Activated T-cell treated with anti-CD3 and anti-CD28 coated beads, Interleukin-2, amount 50 U/mL, for 4 hours (primary cell): Measurements from ENCODE around the gene SRPX. TPM values are rescaled to one million over a fixed set of nuclear protein-coding genes. Genes with fewer than 3 reads are reported as not detected.

ENCODE experiments used
- ATAC-seq, 2 donors: fragments of 200-7000 bp; cut with Tn5 transposase; one replicate each; pipeline ENCODE4 v1.10.0; 2021
- DNase-seq: peaks from one replicate; pipeline ENCODE4 v3.0.0-alpha.2; 2020
- H3K27me3 Mint-ChIP-seq: one replicate; pipeline ENCODE4 v1.8.0; 2021; ENCODE audit warnings: low read depth, mixed read lengths
- H3K36me3 Mint-ChIP-seq: one replicate; pipeline ENCODE4 v1.8.0; 2022; ENCODE audit warnings: mixed read lengths; ENCODE audit not compliant: insufficient read depth
- H3K4me1 Mint-ChIP-seq: one replicate; pipeline ENCODE4 v1.8.0; 2021; ENCODE audit warnings: low read depth, mixed read lengths
- H3K4me3 Mint-ChIP-seq: one replicate; pipeline ENCODE4 v1.8.0; 2021; ENCODE audit warnings: mild to moderate bottlenecking, moderate library complexity, mixed read lengths
- H3K9me3 Mint-ChIP-seq: one replicate; pipeline ENCODE4 v1.8.0; 2021; ENCODE audit warnings: mixed read lengths
- total RNA-seq, 3 donors: library from RNA; stranded (reverse); gene quantifications; one replicate each; pipeline ENCODE4 v1.2.1, GENCODE V29; 2021

SRPX gene
- total RNA-seq, 3 donors from 2014 or later: 0.13 TPM; not detected in 2

GRCh38 chrX:38224160-38224559 is 3.5 kb upstream of the SRPX start:
- DNase-seq: no peak
- H3K27me3 Mint-ChIP-seq: peaks cover 37% of the 10 kb centered on the region
- H3K9me3 Mint-ChIP-seq: no peaks in the 10 kb centered on the region
- no peaks in the 10 kb centered on the region for H3K36me3 Mint-ChIP-seq
- no peaks in the 10 kb centered on the region for H3K4me1 Mint-ChIP-seq
- H3K4me3 Mint-ChIP-seq: no peak overlapping the region
- ATAC-seq: no peak

- H3K4me3 Mint-ChIP-seq: no peak overlapping the region
- no peak for DNase-seq
- H3K9me3 Mint-ChIP-seq: no peaks in the 10 kb centered on the region
- H3K4me1 Mint-ChIP-seq: no peaks in the 10 kb centered on the region
- no peaks in the 10 kb centered on the region for H3K36me3 Mint-ChIP-seq
- H3K27me3 Mint-ChIP-seq: peaks cover 49% of the 10 kb centered on the region
- ATAC-seq: no peak
These were observed 789 bp upstream of the SRPX start for GRCh38 chrX:38221391-38221929.

- ATAC-seq (peak; percentile 32 to 34), DNase-seq (no peak)
- H3K36me3 Mint-ChIP-seq: no peaks in the 10 kb centered on the region
- H3K27me3 Mint-ChIP-seq: peaks cover 45% of the 10 kb centered on the region
- H3K9me3 Mint-ChIP-seq: no peaks in the 10 kb centered on the region
- no peaks in the 10 kb centered on the region for H3K4me1 Mint-ChIP-seq
- no peak overlapping the region for H3K4me3 Mint-ChIP-seq
These were observed 652 bp downstream of the SRPX start for GRCh38 chrX:38220024-38220414.

- H3K4me1 Mint-ChIP-seq: no peaks in the 10 kb centered on the region
- H3K4me3 Mint-ChIP-seq: no peak overlapping the region
- no peaks in the 10 kb centered on the region for H3K36me3 Mint-ChIP-seq
- DNase-seq (no peak), ATAC-seq (no peak)
- peaks cover 33% of the 10 kb centered on the region for H3K27me3 Mint-ChIP-seq
- H3K9me3 Mint-ChIP-seq: no peaks in the 10 kb centered on the region
These were observed 4.0 kb downstream of the SRPX start for GRCh38 chrX:38216642-38217041.

- peaks cover 19% of the 10 kb centered on the region for H3K27me3 Mint-ChIP-seq
- H3K4me1 Mint-ChIP-seq: no peaks in the 10 kb centered on the region
- ATAC-seq (no peak), DNase-seq (no peak)
- H3K36me3 Mint-ChIP-seq: no peaks in the 10 kb centered on the region
- no peaks in the 10 kb centered on the region for H3K9me3 Mint-ChIP-seq
- H3K4me3 Mint-ChIP-seq: no peak overlapping the region
These were observed 5.8 kb downstream of the SRPX start for GRCh38 chrX:38214551-38215531.

- Mint-ChIP-seq H3K27me3 (peaks cover 13% of the 10 kb centered on the region), H3K9me3 (no peaks in the 10 kb centered on the region), H3K4me1 (no peaks in the 10 kb centered on the region), H3K4me3 (no peak overlapping the region), H3K36me3 (no peaks in the 10 kb centered on the region)
- no peak for ATAC-seq
- DNase-seq: no peak
These were observed 6.6 kb downstream of the SRPX start for GRCh38 chrX:38214044-38214443.

GRCh38 chrX:38211891-38212635 is 8.6 kb downstream of the SRPX start:
- H3K4me3 Mint-ChIP-seq: no peak overlapping the region
- no peaks in the 10 kb centered on the region for H3K4me1 Mint-ChIP-seq
- H3K36me3 Mint-ChIP-seq: no peaks in the 10 kb centered on the region
- ATAC-seq (no peak), DNase-seq (no peak)
- H3K27me3 Mint-ChIP-seq: no peaks in the 10 kb centered on the region
- no peaks in the 10 kb centered on the region for H3K9me3 Mint-ChIP-seq

GRCh38 chrX:38206542-38206941 is 14.1 kb downstream of the SRPX start:
- DNase-seq: no peak
- Mint-ChIP-seq H3K36me3 (no peaks in the 10 kb centered on the region), H3K4me1 (no peaks in the 10 kb centered on the region), H3K27me3 (no peaks in the 10 kb centered on the region), H3K4me3 (no peak overlapping the region), H3K9me3 (no peaks in the 10 kb centered on the region)
- no peak for ATAC-seq

- Mint-ChIP-seq H3K9me3 (no peaks in the 10 kb centered on the region), H3K36me3 (no peaks in the 10 kb centered on the region), H3K27me3 (no peaks in the 10 kb centered on the region), H3K4me1 (no peaks in the 10 kb centered on the region), H3K4me3 (no peak overlapping the region)
- DNase-seq (no peak), ATAC-seq (no peak)
These were observed 14.6 kb downstream of the SRPX start for GRCh38 chrX:38206036-38206435.

- no peak for DNase-seq
- Mint-ChIP-seq H3K36me3 (no peaks in the 10 kb centered on the region), H3K9me3 (no peaks in the 10 kb centered on the region), H3K27me3 (no peaks in the 10 kb centered on the region), H3K4me1 (no peaks in the 10 kb centered on the region), H3K4me3 (no peak overlapping the region)
- ATAC-seq: no peak
These were observed 15.6 kb downstream of the SRPX start for GRCh38 chrX:38205039-38205438.

- no peaks in the 10 kb centered on the region for H3K36me3 Mint-ChIP-seq
- H3K4me1 Mint-ChIP-seq: no peaks in the 10 kb centered on the region
- H3K9me3 Mint-ChIP-seq: no peaks in the 10 kb centered on the region
- H3K4me3 Mint-ChIP-seq: no peak overlapping the region
- no peak for DNase-seq
- peaks cover 3% of the 10 kb centered on the region for H3K27me3 Mint-ChIP-seq
- no peak for ATAC-seq
These were observed 28.5 kb downstream of the SRPX start for GRCh38 chrX:38192007-38192810.

- Mint-ChIP-seq H3K4me1 (no peaks in the 10 kb centered on the region), H3K9me3 (no peaks in the 10 kb centered on the region), H3K27me3 (peaks cover 8% of the 10 kb centered on the region), H3K4me3 (no peak overlapping the region), H3K36me3 (no peaks in the 10 kb centered on the region)
- DNase-seq: no peak
- no peak for ATAC-seq
These were observed 31.0 kb downstream of the SRPX start for GRCh38 chrX:38189431-38190250.

GRCh38 chrX:38183596-38183995 is 37.1 kb downstream of the SRPX start:
- Mint-ChIP-seq H3K27me3 (peaks cover 8% of the 10 kb centered on the region), H3K9me3 (no peaks in the 10 kb centered on the region), H3K4me3 (no peak overlapping the region), H3K36me3 (no peaks in the 10 kb centered on the region), H3K4me1 (no peaks in the 10 kb centered on the region)
- ATAC-seq (no peak), DNase-seq (no peak)
